PFSK-1 (cell line): ENCODE data around the gene KLRD1.

Experiments used
- POLR2AphosphoS5 ChIP-seq: IDR thresholded peaks from 2 replicates; pipeline ENCODE4 v1.6.1; 2012; ENCODE audit warnings: low read depth, mild to moderate bottlenecking, control low read depth, low read length, moderate library complexity
- SIN3A ChIP-seq: IDR thresholded peaks from 2 replicates; pipeline ENCODE4 v1.6.1; 2012; ENCODE audit warnings: mild to moderate bottlenecking, low read length, moderate library complexity, borderline replicate concordance; ENCODE audit not compliant: insufficient read depth
- TAF1 ChIP-seq: IDR thresholded peaks from 2 replicates; pipeline ENCODE4 v1.6.1; 2012; ENCODE audit warnings: low read length, control low read depth, borderline replicate concordance; ENCODE audit not compliant: insufficient read depth

DNA sequence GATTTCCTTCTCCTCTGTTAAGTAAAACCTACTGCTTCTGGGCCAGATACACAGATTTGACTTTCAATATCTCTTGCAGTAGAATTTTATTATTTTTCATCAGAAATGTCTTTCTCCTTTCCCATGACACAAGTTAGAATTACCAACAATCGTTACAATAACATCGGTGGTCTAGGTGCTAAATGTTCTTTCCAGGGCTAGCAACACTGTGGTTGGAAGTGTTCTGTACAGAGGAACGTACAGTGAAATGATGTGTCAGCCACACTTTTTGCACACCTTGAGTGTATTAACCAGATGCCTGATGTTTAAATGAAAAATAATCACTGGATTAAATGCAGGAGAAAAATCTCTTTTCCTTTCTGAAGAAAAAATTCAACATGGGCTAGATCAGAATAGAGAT, 27.7 kb upstream of the KLRD1 start:
- no peak for TF ChIP-seq POLR2AphosphoS5
- TF ChIP-seq TAF1 = no peak
- no peak for TF ChIP-seq SIN3A
